ENCODE results near the gene KCNV2.
A peak's percentile ranks its signal among the peaks of the same experiment; 100 is the strongest.

The KCNV2 gene

DNA sequence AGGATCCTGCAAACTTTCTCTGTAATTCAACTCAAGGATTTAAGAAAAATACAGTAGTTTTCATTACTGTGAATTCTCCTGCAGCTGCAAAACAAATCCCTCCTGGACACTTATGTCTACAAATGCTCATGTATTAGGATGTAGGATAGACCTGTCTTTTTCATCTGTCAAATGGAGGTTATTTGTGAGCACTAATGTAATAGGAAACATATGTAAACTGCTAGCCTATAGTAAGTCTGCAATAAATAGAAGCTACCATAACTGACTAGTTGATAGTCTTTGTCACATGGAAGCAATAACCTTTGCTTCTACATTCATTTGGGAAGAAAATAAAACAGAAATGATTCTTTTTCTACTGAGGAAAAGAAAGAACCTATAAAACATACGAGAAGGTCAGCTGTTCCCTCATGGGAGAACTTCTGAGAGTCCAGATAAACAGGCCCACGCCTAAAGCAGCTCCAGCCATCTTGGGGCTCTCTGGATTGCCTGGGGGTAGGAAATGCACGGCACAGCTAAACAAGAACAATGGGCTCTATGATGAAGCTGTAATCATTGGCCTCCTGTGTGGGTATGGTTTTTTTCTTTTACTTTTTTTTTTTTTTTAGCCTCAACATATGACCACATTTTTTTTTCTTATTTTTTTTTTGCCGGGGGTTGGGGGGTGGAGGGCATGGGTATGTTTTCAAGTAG is 6.2 kb downstream of the KCNV2 start:
- Histone ChIP-seq H3K4me3 (ENCODE audit: low read depth, low read length) (no peak overlapping the region), H3K27me3 (no peaks in the 10 kb centered on the region), H3K9me3 (no peaks in the 10 kb centered on the region), H3K4me1 (peaks cover 14% of the 10 kb centered on the region), H3K36me3 (peaks cover 10% of the 10 kb centered on the region; the same call in 1 of the 2 replicates)
- DNase-seq, result peak; percentile 65
- TF ChIP-seq, protein P1, sequence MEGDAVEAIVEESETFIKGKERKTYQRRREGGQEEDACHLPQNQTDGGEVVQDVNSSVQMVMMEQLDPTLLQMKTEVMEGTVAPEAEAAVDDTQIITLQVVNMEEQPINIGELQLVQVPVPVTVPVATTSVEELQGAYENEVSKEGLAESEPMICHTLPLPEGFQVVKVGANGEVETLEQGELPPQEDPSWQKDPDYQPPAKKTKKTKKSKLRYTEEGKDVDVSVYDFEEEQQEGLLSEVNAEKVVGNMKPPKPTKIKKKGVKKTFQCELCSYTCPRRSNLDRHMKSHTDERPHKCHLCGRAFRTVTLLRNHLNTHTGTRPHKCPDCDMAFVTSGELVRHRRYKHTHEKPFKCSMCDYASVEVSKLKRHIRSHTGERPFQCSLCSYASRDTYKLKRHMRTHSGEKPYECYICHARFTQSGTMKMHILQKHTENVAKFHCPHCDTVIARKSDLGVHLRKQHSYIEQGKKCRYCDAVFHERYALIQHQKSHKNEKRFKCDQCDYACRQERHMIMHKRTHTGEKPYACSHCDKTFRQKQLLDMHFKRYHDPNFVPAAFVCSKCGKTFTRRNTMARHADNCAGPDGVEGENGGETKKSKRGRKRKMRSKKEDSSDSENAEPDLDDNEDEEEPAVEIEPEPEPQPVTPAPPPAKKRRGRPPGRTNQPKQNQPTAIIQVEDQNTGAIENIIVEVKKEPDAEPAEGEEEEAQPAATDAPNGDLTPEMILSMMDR (IDR thresholded peaks at IDR 0.05; ENCODE audit: low read depth, low read length), result no peak

DNA sequence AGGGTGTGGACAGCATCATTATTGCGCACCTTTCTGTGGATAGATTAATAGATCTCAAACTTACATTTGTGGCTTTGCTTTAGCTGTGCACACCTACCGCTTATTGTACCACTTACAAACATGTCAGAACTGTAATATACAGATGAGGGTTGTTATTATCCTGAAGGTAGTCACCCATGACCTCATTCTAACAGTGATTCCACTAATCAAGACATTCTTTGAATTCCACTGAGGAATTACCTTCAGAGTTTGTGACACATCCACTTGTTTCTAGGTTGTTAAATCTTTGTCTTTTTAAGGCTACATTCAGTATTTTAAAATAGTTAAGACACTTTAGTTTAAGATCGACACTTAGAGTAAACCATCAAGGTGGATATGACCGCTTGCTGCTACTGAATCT is 7.8 kb downstream of the KCNV2 start:
- DNase-seq, result no peak
- no peaks in the 10 kb centered on the region; the same call in 1 of the 2 replicates for H3K36me3 ChIP-seq
- TF ChIP-seq, protein P1 (IDR thresholded peaks at IDR 0.05; ENCODE audit: low read depth, low read length), result no peak
- no peaks in the 10 kb centered on the region for H3K9me3 ChIP-seq
- peaks cover 14% of the 10 kb centered on the region for H3K4me1 ChIP-seq
- H3K4me3 ChIP-seq (ENCODE audit: low read depth, low read length), result no peak overlapping the region
- no peaks in the 10 kb centered on the region for H3K27me3 ChIP-seq

DNA sequence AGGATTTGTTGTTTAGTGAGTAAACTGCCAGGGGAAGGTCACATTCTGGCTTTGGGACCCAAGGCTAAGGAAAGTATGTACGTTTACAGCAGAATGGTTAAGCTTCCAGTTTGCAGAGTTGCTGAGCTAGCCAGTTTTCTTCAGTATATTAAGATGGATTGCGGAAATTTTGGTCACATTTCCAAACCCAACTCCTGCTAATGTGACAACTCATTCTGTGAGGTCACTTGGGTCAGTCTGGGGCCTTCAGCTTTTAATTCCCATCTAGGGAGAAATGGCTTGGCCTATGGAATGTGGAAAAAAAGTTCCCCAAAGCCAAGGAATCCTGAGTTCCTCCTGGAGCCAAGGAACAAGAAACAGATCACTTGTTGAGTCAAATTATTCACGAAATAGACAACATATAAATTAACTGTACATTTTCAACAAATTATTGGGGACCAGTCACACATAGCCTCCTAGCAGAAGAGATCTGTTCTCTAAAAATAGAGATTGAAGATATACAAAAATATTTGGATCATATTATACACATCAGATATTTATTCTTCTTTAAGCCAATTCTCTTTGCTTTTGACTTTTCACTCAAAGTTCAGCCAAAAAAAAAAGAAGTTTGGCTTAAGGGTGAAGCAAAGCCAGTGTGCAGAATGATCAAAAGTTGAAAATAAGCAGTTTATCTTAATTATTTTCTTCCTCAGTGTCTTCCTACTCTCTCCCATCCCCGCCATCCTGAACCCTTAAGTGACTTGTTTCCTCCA is 8.8 kb downstream of the KCNV2 start:
- no peak for DNase-seq
- H3K4me3 ChIP-seq (ENCODE audit: low read depth, low read length), result no peak overlapping the region
- TF ChIP-seq, protein P1 (IDR thresholded peaks at IDR 0.05; ENCODE audit: low read depth, low read length), result no peak
- no peaks in the 10 kb centered on the region for H3K27me3 ChIP-seq
- H3K36me3 ChIP-seq, result no peaks in the 10 kb centered on the region
- H3K4me1 ChIP-seq, result peaks cover 14% of the 10 kb centered on the region
- no peaks in the 10 kb centered on the region for H3K9me3 ChIP-seq

DNA sequence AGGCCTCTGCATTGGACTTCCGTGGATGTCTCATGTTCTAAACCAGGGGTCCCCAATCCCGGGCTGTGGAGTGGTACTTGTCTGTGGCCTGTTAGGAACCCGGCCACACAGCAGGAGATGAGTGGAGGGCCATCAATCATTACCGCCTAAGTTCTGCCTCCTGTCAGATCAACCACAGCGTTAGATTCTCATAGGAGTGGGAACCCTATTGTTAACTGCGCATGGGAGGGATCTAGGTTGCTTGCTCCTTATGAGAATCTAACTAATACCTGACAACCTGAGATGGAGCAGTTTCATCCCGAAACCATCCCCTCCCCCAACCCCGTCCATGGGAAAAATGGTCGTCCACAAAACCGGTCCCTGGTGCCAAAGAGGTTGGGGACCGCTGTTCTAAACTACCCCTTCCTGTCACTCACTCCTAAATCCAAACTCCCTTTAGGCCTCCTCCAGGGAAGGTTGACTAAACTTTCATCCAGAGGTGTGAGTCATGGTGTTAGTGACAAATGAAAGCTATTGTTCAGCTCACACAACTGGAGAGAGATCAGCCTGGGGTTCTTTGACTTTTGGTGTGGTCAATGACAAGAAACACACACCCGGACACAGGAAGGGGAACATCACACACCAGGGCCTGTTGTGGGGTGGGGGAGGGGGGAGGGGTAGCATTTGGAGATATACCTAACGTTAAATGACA is 9.5 kb downstream of the KCNV2 start:
- no peak for DNase-seq
- H3K9me3 ChIP-seq, result no peaks in the 10 kb centered on the region
- no peaks in the 10 kb centered on the region for H3K36me3 ChIP-seq
- TF ChIP-seq, protein P1 (IDR thresholded peaks at IDR 0.05; ENCODE audit: low read depth, low read length), result no peak
- H3K4me3 ChIP-seq (ENCODE audit: low read depth, low read length), result no peak overlapping the region
- no peaks in the 10 kb centered on the region for H3K27me3 ChIP-seq
- peaks cover 14% of the 10 kb centered on the region for H3K4me1 ChIP-seq

DNA sequence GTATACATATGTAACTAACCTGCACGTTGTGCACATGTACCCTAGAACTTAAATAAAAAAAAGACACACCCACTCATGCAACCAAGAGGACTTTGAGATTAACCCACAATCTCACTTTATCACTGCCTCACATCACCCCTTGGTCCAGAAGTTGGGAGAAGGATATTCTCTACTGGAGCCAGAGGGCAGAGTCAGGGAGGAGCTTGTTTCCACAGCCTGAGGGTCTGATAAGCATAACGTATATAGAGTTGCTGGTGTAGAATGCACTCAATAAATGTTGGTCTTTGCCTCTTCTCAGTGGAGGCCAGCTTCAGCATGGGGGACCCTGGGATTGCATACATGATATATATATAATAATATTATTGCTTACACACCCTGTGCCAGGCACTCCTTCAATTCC is 10.1 kb downstream of the KCNV2 start:
- no peaks in the 10 kb centered on the region for H3K36me3 ChIP-seq
- H3K4me1 ChIP-seq, result peaks cover 14% of the 10 kb centered on the region
- no peaks in the 10 kb centered on the region for H3K9me3 ChIP-seq
- DNase-seq, result no peak
- H3K27me3 ChIP-seq, result no peaks in the 10 kb centered on the region
- TF ChIP-seq, protein P1 (IDR thresholded peaks at IDR 0.05; ENCODE audit: low read depth, low read length), result no peak
- no peak overlapping the region for H3K4me3 ChIP-seq (ENCODE audit: low read depth, low read length)
